Testis (tissue), 3 donors: Measurements from ENCODE around the gene ZNF497. TPM values are rescaled to one million over a fixed set of nuclear protein-coding genes. Genes with fewer than 3 reads are reported as not detected.

ENCODE experiments used
- DNase-seq: peaks from one replicate; pipeline ENCODE4 v3.0.0-alpha.2; 2019
- H3K27ac ChIP-seq, 2 donors: fragments of 200-600 bp; sonication (generic); one replicate each; pipeline ENCODE4 v1.5.1; 2019
- H3K27me3 ChIP-seq: fragments of 200-600 bp; sonication (generic); one replicate; pipeline ENCODE4 v1.5.1; 2019
- H3K36me3 ChIP-seq: fragments of 200-600 bp; sonication (generic); one replicate; pipeline ENCODE4 v1.5.1; 2017; ENCODE audit warnings: low read depth; ENCODE audit errors: missing control alignments
- H3K4me1 ChIP-seq: fragments of 200-600 bp; sonication (generic); one replicate; pipeline ENCODE4 v1.5.1; 2019
- H3K4me3 ChIP-seq, 2 donors: fragments of 200-600 bp; sonication (generic); one replicate each; pipeline ENCODE4 v1.5.1; 2017 to 2019
- H3K9me3 ChIP-seq: fragments of 200-600 bp; sonication (generic); one replicate; pipeline ENCODE4 v1.5.1; 2017
- CTCF ChIP-seq, 3 experiments: fragments of 450-650 bp in 2 of 3; fragments of 200-600 bp in 1 of 3; sonication (generic) in 1 of 3; IDR thresholded peaks; one replicate each; pipeline ENCODE4 v1.5.1; 2016 to 2019; ENCODE audit warnings: antibody characterized with exemption in 3 of 3, mild to moderate bottlenecking in 2 of 3, moderate library complexity in 1 of 3
- POLR2A ChIP-seq: fragments of 450-650 bp; IDR thresholded peaks from one replicate; pipeline ENCODE4 v1.6.1; 2017; ENCODE audit warnings: antibody characterized with exemption, mild to moderate bottlenecking, moderate library complexity
- WGBS, 2 donors: methylation state at CpG; one replicate each; pipeline ENCODE4 v1.1.5; 2018; 5-methylcytosine and 5-hydroxymethylcytosine counted together
- intact Hi-C: fragments of 100-400 bp; cut with DNase I; formaldehyde crosslinking; loops from one replicate; pipeline ENCODE4 v1.15.1; 2023; ENCODE audit warnings: low total_unique reads
- polyA plus RNA-seq: library from polyadenylated mRNA; stranded (reverse); fragments of 350-450 nt; fragmentation: Illumina TruSeq; extraction: RNeasy Lipid Tissue Mini Kit (QIAGEN cat#74804); gene quantifications from one replicate; pipeline ENCODE4 v1.2.3, GENCODE V29; 2014; ENCODE audit warnings: low read depth, low replicate concordance; ENCODE audit not compliant: insufficient read depth
- total RNA-seq, 2 donors: library from RNA; depleted of rRNA; stranded (reverse); fragments of >200 nt; gene quantifications; one replicate each; pipeline ENCODE4 v1.2.3, GENCODE V29; 2016

Gene ZNF497
- total and polyA plus RNA-seq, 3 donors from 2014 or later: 2.6 to 10.7 (median 10.3) TPM

DNA sequence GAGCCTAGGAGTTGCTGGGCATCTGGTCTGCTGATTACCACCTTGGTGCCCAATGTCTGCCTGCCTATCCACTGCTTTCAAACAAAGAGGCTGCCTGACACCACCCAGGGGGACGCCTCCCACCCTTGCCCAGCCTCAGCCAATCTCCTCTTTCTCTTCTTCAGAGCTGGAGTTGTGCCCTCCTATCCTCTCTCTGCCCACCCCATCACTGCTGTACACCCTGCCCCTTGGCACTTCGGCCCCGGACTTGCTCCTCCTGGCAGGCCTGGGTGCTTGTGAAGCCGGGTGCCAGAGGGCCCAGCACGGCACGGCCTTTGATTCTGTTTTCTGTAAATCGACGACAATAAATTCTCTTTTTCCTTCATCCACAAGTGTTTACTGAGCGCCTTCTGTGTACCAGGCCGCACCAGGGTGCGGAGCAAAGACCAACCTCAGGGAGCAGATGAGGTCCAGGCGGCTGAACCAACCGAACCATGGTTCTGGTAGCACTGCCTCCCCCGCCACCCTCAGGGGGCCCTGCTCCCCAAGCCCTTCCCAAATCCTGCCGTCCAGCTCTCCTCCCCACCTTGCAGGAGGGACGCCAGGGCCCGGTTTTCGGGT, 37.9 kb upstream of the ZNF497 start:
- Histone ChIP-seq H3K27me3 (no peaks in the 10 kb centered on the region), H3K4me1 (peaks cover 17% of the 10 kb centered on the region), H3K4me3 (peak overlapping the region; percentile 54 to 69), H3K36me3 (no peaks in the 10 kb centered on the region), H3K27ac (no peak overlapping the region), H3K9me3 (no peaks in the 10 kb centered on the region)
- intact Hi-C loops: no loop called here
- TF ChIP-seq CTCF (IDR thresholded peaks at IDR 0.05) (no peak), POLR2A (no peak)
- DNase-seq: no peak
- 41 to 44% methylated on average over 14 to 18 of the region's 18 CpGs for WGBS, 2 donors

DNA sequence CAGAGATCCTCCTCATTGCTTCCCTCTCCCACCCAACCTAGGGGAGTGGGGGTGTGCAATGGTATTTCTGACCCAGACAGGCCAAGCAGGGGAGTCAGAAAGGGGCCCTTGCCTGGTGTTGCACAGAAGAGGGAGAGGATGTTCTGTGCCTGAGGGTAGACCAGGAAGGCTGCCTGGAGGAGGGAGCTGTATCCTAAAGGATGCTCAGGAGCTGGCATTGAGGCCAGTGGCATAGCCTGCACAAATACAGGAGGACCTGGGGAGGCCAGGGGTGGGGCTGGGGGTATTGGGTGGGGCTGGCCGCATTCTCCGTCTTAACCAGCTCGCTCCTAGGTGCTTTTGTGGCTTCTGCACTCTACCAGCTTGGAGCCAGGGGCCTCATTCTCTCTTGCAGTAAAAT, 37.4 kb upstream of the ZNF497 start:
- no peak overlapping the region for H3K27ac ChIP-seq
- no peak for DNase-seq
- no peaks in the 10 kb centered on the region for H3K27me3 ChIP-seq
- 97% methylated on average over 3 of the region's 3 CpGs; no CpG with 5 or more reads in 1 of the 2 donors for WGBS, 2 donors
- H3K4me3 ChIP-seq: no peak overlapping the region
- H3K36me3 ChIP-seq: no peaks in the 10 kb centered on the region
- peaks cover 17% of the 10 kb centered on the region for H3K4me1 ChIP-seq
- TF ChIP-seq POLR2A: no peak
- TF ChIP-seq CTCF (IDR thresholded peaks at IDR 0.05): no peak
- intact Hi-C loops: no loop called here
- no peaks in the 10 kb centered on the region for H3K9me3 ChIP-seq

GRCh38 chr19:58398545-58398944, 36.0 kb upstream of the ZNF497 start:
- no peak for TF ChIP-seq CTCF (IDR thresholded peaks at IDR 0.05)
- no peak for TF ChIP-seq POLR2A
- H3K4me1 ChIP-seq: peaks cover 17% of the 10 kb centered on the region
- intact Hi-C loops: no loop called here
- DNase-seq: no peak
- no peaks in the 10 kb centered on the region for H3K36me3 ChIP-seq
- 90 to 93% methylated on average over 6 of the region's 6 CpGs for WGBS, 2 donors
- H3K27me3 ChIP-seq: no peaks in the 10 kb centered on the region
- H3K4me3 ChIP-seq: no peak overlapping the region
- no peak overlapping the region for H3K27ac ChIP-seq
- H3K9me3 ChIP-seq: no peaks in the 10 kb centered on the region

- 83 to 96% methylated on average over 4 of the region's 4 CpGs for WGBS, 2 donors
- no peaks in the 10 kb centered on the region for H3K27me3 ChIP-seq
- H3K36me3 ChIP-seq: no peaks in the 10 kb centered on the region
- H3K27ac ChIP-seq: no peak overlapping the region
- DNase-seq: no peak
- peaks cover 17% of the 10 kb centered on the region for H3K4me1 ChIP-seq
- H3K4me3 ChIP-seq: no peak overlapping the region
- intact Hi-C loops: no loop called here
- TF ChIP-seq CTCF (IDR thresholded peaks at IDR 0.05) (no peak), POLR2A (no peak)
- no peaks in the 10 kb centered on the region for H3K9me3 ChIP-seq
Measured at GRCh38 chr19:58398087-58398486, 35.5 kb upstream of the ZNF497 start.

- Histone ChIP-seq H3K36me3 (no peaks in the 10 kb centered on the region), H3K4me1 (peaks cover 17% of the 10 kb centered on the region), H3K4me3 (no peak overlapping the region), H3K27me3 (no peaks in the 10 kb centered on the region), H3K27ac (no peak overlapping the region), H3K9me3 (no peaks in the 10 kb centered on the region)
- DNase-seq: no peak
- 47 to 59% methylated on average over 4 to 7 of the region's 7 CpGs for WGBS, 2 donors
- intact Hi-C loops: no loop called here
- TF ChIP-seq POLR2A: no peak
- TF ChIP-seq CTCF (IDR thresholded peaks at IDR 0.05): no peak
Measured at GRCh38 chr19:58397533-58398037, 35.0 kb upstream of the ZNF497 start.
